HCT116 (cell line): ENCODE results near the gene ATP6V1B1. TPM values are rescaled to one million over a fixed set of nuclear protein-coding genes. Genes with fewer than 3 reads are reported as not detected.
A peak's percentile ranks its signal among the peaks of the same experiment; 100 is the strongest.

Source experiments
- ATAC-seq: fragments of 200-7000 bp; cut with Tn5 transposase; 2 replicates; pipeline ENCODE4 v1.9.1; 2020; ENCODE audit warnings: mild to moderate bottlenecking, moderate library complexity
- BruUV-seq: library from RNA; stranded (reverse); fragments of 400-500 nt; replicated peaks from 2 replicates; lab custom pipeline; 2021; lab: Mats Ljungman, UMichigan
- CTCF ChIA-PET: fragments of 300-600 bp; sonication (Branson Sonifier 250); formaldehyde crosslinking; loops from one replicate; lab custom pipeline; 2021; ENCODE audit warnings: antibody characterized with exemption; lab: Charles Lee
- POLR2A ChIA-PET: fragments of 300-600, 350-600 bp; sonication (Branson Sonifier 250); formaldehyde crosslinking; loops from one replicate; lab custom pipeline; 2021; ENCODE audit warnings: antibody characterized with exemption; lab: Charles Lee
- RAD21 ChIA-PET, 2 experiments: fragments of 300-600 bp; sonication (Branson Sonifier 250); formaldehyde crosslinking; loops; one replicate each; lab custom pipeline; 2023; ENCODE audit warnings: low total read pairs in 2 of 2; ENCODE audit not compliant: uncharacterized antibody in 2 of 2, unreplicated experiment in 2 of 2, low non-redundant PET in 1 of 2; lab: Charles Lee
- DNase-seq: peaks from one replicate; pipeline ENCODE4 v3.0.0-alpha.2; 2010; ENCODE audit warnings: low read depth, low spot score
- H2AFZ ChIP-seq: fragments of 200-600 bp; shearing (Covaris generic), sonication (generic); 2 replicates; pipeline ENCODE4 v1.6.1; 2017; ENCODE audit warnings: low read depth, mixed run types, mixed read lengths, antibody characterized with exemption, low read length; ENCODE audit not compliant: poor library complexity, severe bottlenecking
- H3K27ac ChIP-seq: 2 replicates; pipeline ENCODE4 v1.5.1; 2012; ENCODE audit warnings: low read depth, low read length
- H3K27me3 ChIP-seq: fragments of 200-600 bp; sonication (generic); 2 replicates; pipeline ENCODE4 v1.6.1; 2016; ENCODE audit warnings: mixed run types, low read length, mixed read lengths; ENCODE audit not compliant: insufficient read depth
- H3K36me3 ChIP-seq, 2 experiments: fragments of 200-500 bp in 1 of 2; fragments of 200-600 bp in 1 of 2; sonication (Bioruptor generic) in 1 of 2; sonication (generic) in 1 of 2; 2 replicates each; pipeline versions ENCODE4 v1.5.1 to v1.6.1; 2014 to 2016; ENCODE audit warnings: low read length in 2 of 2, inconsistent platforms in 1 of 2, mixed read lengths in 1 of 2, mixed run types in 1 of 2; ENCODE audit not compliant: insufficient read depth in 2 of 2, control insufficient read depth in 1 of 2
- H3K4me1 ChIP-seq, 2 experiments: fragments of 200-600 bp in 1 of 2; sonication (generic) in 1 of 2; 2 replicates each; pipeline versions ENCODE4 v1.5.1 to v1.6.1; 2012 to 2017; ENCODE audit warnings: low read length in 2 of 2, inconsistent platforms in 1 of 2, mild to moderate bottlenecking in 1 of 2, mixed read lengths in 1 of 2, mixed run types in 1 of 2, moderate library complexity in 1 of 2; ENCODE audit not compliant: insufficient read depth in 2 of 2, control insufficient read depth in 1 of 2
- H3K4me2 ChIP-seq: fragments of 200-600 bp; sonication (generic); 2 replicates; pipeline ENCODE4 v1.6.1; 2017; ENCODE audit warnings: mixed run types, low read length, mixed read lengths
- H3K4me3 ChIP-seq, 2 experiments: fragments of 200-600 bp in 1 of 2; sonication (generic) in 1 of 2; replicated peaks in 1 of 2; 2 replicates each; pipeline ENCODE4 v1.5.1; 2011 to 2016; ENCODE audit warnings: low read length in 2 of 2, control low read depth in 1 of 2, low read depth in 1 of 2, mild to moderate bottlenecking in 1 of 2, mixed read lengths in 1 of 2, mixed run types in 1 of 2
- H3K79me2 ChIP-seq: fragments of 200-600 bp; sonication (generic); 2 replicates; pipeline ENCODE4 v1.6.1; 2017; ENCODE audit warnings: mild to moderate bottlenecking, mixed run types, low read length, moderate library complexity, mixed read lengths; ENCODE audit not compliant: insufficient read depth
- H3K9ac ChIP-seq: fragments of 200-600 bp; sonication (generic); 2 replicates; pipeline ENCODE4 v1.6.1; 2016; ENCODE audit warnings: low read length, mixed read lengths
- H3K9me2 ChIP-seq: fragments of 200-600 bp; sonication (generic), shearing (Covaris generic); 2 replicates; pipeline ENCODE4 v1.6.1; 2017; ENCODE audit warnings: mixed run types, mild to moderate bottlenecking, moderate library complexity; ENCODE audit not compliant: insufficient read depth
- H3K9me3 ChIP-seq, 2 experiments: fragments of 200-500 bp in 1 of 2; fragments of 200-600 bp in 1 of 2; sonication (Bioruptor generic) in 1 of 2; sonication (generic) in 1 of 2; 2 replicates each; pipeline ENCODE4 v1.6.1; 2014 to 2017; ENCODE audit warnings: low read length in 2 of 2, mixed read lengths in 2 of 2, inconsistent platforms in 1 of 2, low read depth in 1 of 2, mild to moderate bottlenecking in 1 of 2, mixed run types in 1 of 2, moderate library complexity in 1 of 2; ENCODE audit not compliant: control insufficient read depth in 1 of 2, insufficient read depth in 1 of 2
- H4K20me1 ChIP-seq: fragments of 200-600 bp; sonication (generic), shearing (Covaris generic); 2 replicates; pipeline ENCODE4 v1.6.1; 2017; ENCODE audit warnings: mixed run types, mild to moderate bottlenecking, moderate library complexity; ENCODE audit not compliant: insufficient read depth
- CEBPB ChIP-seq: IDR thresholded peaks from 2 replicates; pipeline ENCODE4 v1.6.1; 2012; ENCODE audit warnings: low read depth
- CTCF ChIP-seq, 3 experiments: fragments of 200-600 bp in 1 of 3; sonication (generic) in 1 of 3; IDR thresholded peaks in 2 of 3; conservative IDR thresholded peaks in 1 of 3; 2 replicates each; pipeline ENCODE4 v1.5.1; 2012 to 2017; ENCODE audit warnings: low read depth in 2 of 3, low read length in 2 of 3, antibody characterized with exemption in 1 of 3, borderline replicate concordance in 1 of 3, control low read depth in 1 of 3, mild to moderate bottlenecking in 1 of 3, mixed read lengths in 1 of 3, mixed run types in 1 of 3, moderate library complexity in 1 of 3; ENCODE audit not compliant: insufficient read depth in 1 of 3
- FOSL1 ChIP-seq: IDR thresholded peaks from 2 replicates; pipeline ENCODE4 v1.6.1; 2012; ENCODE audit warnings: low read depth
- POLR2AphosphoS5 ChIP-seq: IDR thresholded peaks from 2 replicates; pipeline ENCODE4 v1.6.1; 2011; ENCODE audit warnings: mild to moderate bottlenecking, low read depth, low read length, moderate library complexity
- RAD21 ChIP-seq: IDR thresholded peaks from 2 replicates; pipeline ENCODE4 v1.6.1; 2012; ENCODE audit warnings: low read depth, mild to moderate bottlenecking
- SIN3A ChIP-seq: IDR thresholded peaks from 2 replicates; pipeline ENCODE4 v1.6.1; 2012; ENCODE audit warnings: low read depth
- TCF7L2 ChIP-seq: IDR thresholded peaks from 2 replicates; pipeline ENCODE4 v1.7.0; 2011; ENCODE audit warnings: borderline replicate concordance, inconsistent platforms; ENCODE audit not compliant: insufficient read depth, insufficient read length; ENCODE audit errors: extremely low read depth
- YY1 ChIP-seq: IDR thresholded peaks from 2 replicates; pipeline ENCODE4 v1.6.1; 2011; ENCODE audit warnings: low read length, low read depth, moderate library complexity, mild to moderate bottlenecking; ENCODE audit not compliant: insufficient replicate concordance; ENCODE audit errors: extremely low read depth
- ZBTB33 ChIP-seq: IDR thresholded peaks from 2 replicates; pipeline ENCODE4 v1.6.1; 2011; ENCODE audit warnings: mild to moderate bottlenecking, low read length, moderate library complexity; ENCODE audit not compliant: insufficient replicate concordance; ENCODE audit errors: extremely low read depth
- ZFX ChIP-seq: fragments of 450-650 bp; IDR thresholded peaks from 2 replicates; pipeline ENCODE4 v1.6.1; 2017
- ZNF274 ChIP-seq: fragments of 200-500 bp; sonication (Bioruptor generic); IDR thresholded peaks from 2 replicates; pipeline ENCODE4 v1.6.1; 2014; ENCODE audit warnings: mild to moderate bottlenecking, low read depth, low read length, inconsistent platforms
- intact Hi-C: fragments of 100-400 bp; cut with micrococcal nuclease; formaldehyde crosslinking; loops from 2 replicates; pipeline ENCODE4 v1.10.0; 2022
- total RNA-seq: library from RNA; stranded (reverse); gene quantifications from one replicate; pipeline ENCODE4 v1.2.1, GENCODE V29; 2021; ENCODE audit not compliant: unreplicated experiment

ATP6V1B1 gene
- total RNA-seq, 1 experiment from 2014 or later = 0.74 TPM

- H3K36me3 ChIP-seq = no peaks in the 10 kb centered on the region
- H3K9me3 ChIP-seq = no peaks in the 10 kb centered on the region
- no TSS peak for BruUV-seq
- RAD21 ChIA-PET = no interaction called here
- no peak overlapping the region for H2AFZ ChIP-seq
- ATAC-seq (no peak), DNase-seq (no peak)
- H4K20me1 ChIP-seq = no peaks in the 10 kb centered on the region
- H3K4me3 ChIP-seq = peak overlapping the region in 1 of 2 experiments; percentile 64; a peak in 3 of 4 replicates
- H3K9ac ChIP-seq = no peak overlapping the region
- intact Hi-C loops = loop anchor here (1.0 to 2.0 kb wide), 2 partner anchors 107 to 188 kb away; no protein-coding TSS in a partner anchor
- TF ChIP-seq CTCF (IDR thresholded peaks at IDR 0.05 in 2 of 3, conservative IDR thresholded peaks at IDR 0.05 in 1 of 3; ENCODE audit: borderline replicate concordance in 1 of 3, insufficient read depth in 1 of 3, low read depth in 2 of 3, low read length in 2 of 3) = 0 out of 6 replicates have a peak, but pooled peaks of 1 of the 3 experiments have one; percentile 21
- TF ChIP-seq POLR2AphosphoS5 = no peak
- H3K4me2 ChIP-seq = peak overlapping the region; percentile 97
- POLR2A ChIA-PET = no interaction called here
- CTCF ChIA-PET = interaction anchor here (0.7 to 1.4 kb wide), 7 partner anchors 11 to 674 kb away, joined by 3 to 6 read pairs (median 4); no protein-coding TSS in a partner anchor
- H3K9me2 ChIP-seq = no peaks in the 10 kb centered on the region
- H3K27ac ChIP-seq = no peak overlapping the region
- H3K27me3 ChIP-seq = no peaks in the 10 kb centered on the region
- H3K79me2 ChIP-seq = no peaks in the 10 kb centered on the region
- H3K4me1 ChIP-seq = peaks cover 7 to 21% of the 10 kb centered on the region in 2 experiments; a peak in 3 of 4 replicates
These were observed 42.0 kb downstream of the ATP6V1B1 start for GRCh38 chr2:70977605-70978205.

GRCh38 chr2:70978341-70979179 lies 42.9 kb downstream of the ATP6V1B1 start, which contains the start of gene ANKRD53:
TSS of gene ANKRD53 (plus strand) at chr2:70978630. CDS start at chr2:70978646, 16 bp downstream.
- CTCF ChIA-PET = interaction anchor here (1.1 to 1.4 kb wide), 5 partner anchors 14 to 674 kb away, joined by 3 to 6 read pairs (median 4); no protein-coding TSS in a partner anchor
- Histone ChIP-seq H3K36me3 (no peaks in the 10 kb centered on the region; a peak in 1 of 4 replicates), H3K27me3 (no peaks in the 10 kb centered on the region), H3K27ac (no peak within 1 kb of the TSS), H3K4me2 (peak within 1 kb of the TSS; percentile 97), H3K9ac (no peak within 1 kb of the TSS), H2AFZ (no peak within 1 kb of the TSS), H3K9me3 (no peaks in the 10 kb centered on the region)
- no peak for DNase-seq
- RAD21 ChIA-PET = no interaction called here
- no peak for ATAC-seq
- TF ChIP-seq FOSL1 = no peak
- no peak for TF ChIP-seq TCF7L2
- no peak for TF ChIP-seq ZNF274
- TF ChIP-seq SIN3A = no peak
- no peak for TF ChIP-seq YY1
- no peak for TF ChIP-seq ZBTB33
- no peak for TF ChIP-seq RAD21
- no peak for TF ChIP-seq ZFX
- no peak for TF ChIP-seq CEBPB
- TF ChIP-seq, all 23 proteins: peak for 0
- intact Hi-C loops = no loop called here
- Histone ChIP-seq H4K20me1 (no peaks in the 10 kb centered on the region), H3K9me2 (no peaks in the 10 kb centered on the region), H3K79me2 (no peaks in the 10 kb centered on the region), H3K4me1 (peaks cover 7 to 21% of the 10 kb centered on the region in 2 experiments; a peak in 3 of 4 replicates), H3K4me3 (peak within 1 kb of the TSS in 1 of 2 experiments; percentile 64; a peak in 2 of 4 replicates)
- no TSS peak for BruUV-seq
- POLR2A ChIA-PET = no interaction called here
